Skin epidermis (tissue), 12 donors: ENCODE measurements around the gene CHRNA7.
"Not testable (repeated sequence)": the region's sequence is repeated elsewhere in the genome, so short reads cannot be mapped to it uniquely, and the experiment has no call there.

Experiments used
- H3K27ac ChIP-seq, 21 experiments: fragments of 200-600 bp; sonication (generic) in 11 of 21; one replicate each; pipeline ENCODE4 v1.5.0; 2020; ENCODE audit warnings: mild to moderate bottlenecking in 3 of 21, inconsistent platforms in 2 of 21, moderate library complexity in 2 of 21
- H3K4me3 ChIP-seq, 7 experiments: fragments of 200-600 bp; sonication (generic) in 2 of 7; one replicate each; pipeline ENCODE4 v1.5.0; 2020; ENCODE audit warnings: inconsistent platforms in 2 of 7, mild to moderate bottlenecking in 2 of 7, moderate library complexity in 1 of 7

The CHRNA7 gene

DNA sequence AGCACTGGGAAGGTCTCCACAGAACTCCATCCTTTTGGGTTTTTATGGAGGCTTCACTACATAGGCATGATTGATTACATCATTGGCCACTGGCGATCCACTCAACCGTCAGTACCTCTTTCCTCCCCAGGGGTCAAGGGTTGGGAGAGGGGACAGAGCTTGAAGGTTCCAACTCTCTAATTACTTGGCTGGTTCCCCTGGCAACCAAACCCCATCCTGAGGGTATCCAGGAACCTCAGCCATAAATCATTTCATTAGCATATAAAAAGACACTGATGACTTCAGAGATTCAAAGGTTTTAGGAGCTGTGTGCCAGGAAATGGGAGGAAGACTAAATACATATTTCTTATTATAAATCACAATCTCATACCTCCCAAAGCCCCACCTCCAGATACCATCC lies 131.8 kb downstream of the CHRNA7 start:
- H3K4me3 ChIP-seq: not testable (repeated sequence)

DNA sequence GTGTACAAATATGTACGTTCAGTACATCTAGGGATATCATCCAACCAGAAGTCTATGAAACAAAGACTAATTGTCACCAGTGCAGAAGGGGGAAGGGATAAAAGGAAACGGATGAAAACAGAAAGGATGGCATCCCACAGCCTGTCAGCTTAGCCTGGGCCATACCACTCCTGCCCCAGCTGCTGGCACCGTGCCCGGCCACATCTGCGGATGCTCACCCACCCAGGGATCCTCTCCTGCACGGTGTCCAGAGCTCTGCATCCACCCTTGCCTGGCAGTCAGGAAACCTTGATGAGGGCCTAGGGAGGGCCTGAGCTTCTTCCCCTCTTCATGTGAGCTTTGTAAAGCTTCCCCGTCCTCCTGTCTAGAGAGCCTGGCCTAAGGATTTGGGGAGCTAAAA lies 133.8 kb downstream of the CHRNA7 start:
- not testable (repeated sequence) for H3K4me3 ChIP-seq, H3K27ac ChIP-seq

More for the DNA sequence above, 131.8 kb downstream of the CHRNA7 start:
- H3K27ac ChIP-seq: not testable (repeated sequence)

DNA sequence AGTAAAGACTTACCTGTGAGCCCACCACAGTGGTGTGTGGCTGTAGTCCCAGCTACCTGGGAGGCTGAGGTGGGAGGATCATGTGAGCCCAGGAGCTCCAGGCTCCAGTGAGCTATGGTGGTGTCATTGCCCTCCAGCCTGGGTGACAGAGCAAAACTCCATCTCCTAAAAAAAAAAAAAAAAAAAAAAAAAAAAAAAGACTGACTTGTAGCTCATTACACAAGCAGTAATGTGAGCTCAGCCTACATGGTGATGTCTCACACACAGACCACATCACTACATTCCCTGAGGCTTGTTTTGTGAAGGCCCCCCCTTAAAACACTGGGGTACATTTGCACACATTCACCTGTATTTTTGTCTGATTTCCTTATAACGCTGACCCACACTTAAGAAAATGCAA lies 134.4 kb downstream of the CHRNA7 start:
- not testable (repeated sequence) for H3K27ac ChIP-seq, H3K4me3 ChIP-seq

DNA sequence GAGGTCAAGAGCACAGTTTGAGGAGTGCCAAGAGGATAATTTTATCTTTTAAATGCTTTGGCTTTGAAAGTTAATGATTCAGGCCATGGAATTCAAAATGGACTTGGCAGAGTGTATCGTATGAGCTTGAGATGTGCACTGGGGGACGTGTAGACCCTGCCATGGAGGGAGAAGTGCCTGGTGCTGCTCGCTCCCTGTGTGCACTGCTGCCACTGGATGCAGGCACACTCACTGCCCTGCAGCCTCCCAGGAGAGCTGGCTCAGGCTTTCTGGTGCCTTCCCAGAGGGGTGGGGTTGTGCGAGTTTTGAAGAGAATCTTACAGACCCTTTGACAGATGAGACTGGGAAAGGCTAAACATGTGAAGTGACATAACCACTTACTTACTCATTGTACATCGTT lies 135.5 kb downstream of the CHRNA7 start:
- not testable (repeated sequence) for H3K27ac ChIP-seq, H3K4me3 ChIP-seq

DNA sequence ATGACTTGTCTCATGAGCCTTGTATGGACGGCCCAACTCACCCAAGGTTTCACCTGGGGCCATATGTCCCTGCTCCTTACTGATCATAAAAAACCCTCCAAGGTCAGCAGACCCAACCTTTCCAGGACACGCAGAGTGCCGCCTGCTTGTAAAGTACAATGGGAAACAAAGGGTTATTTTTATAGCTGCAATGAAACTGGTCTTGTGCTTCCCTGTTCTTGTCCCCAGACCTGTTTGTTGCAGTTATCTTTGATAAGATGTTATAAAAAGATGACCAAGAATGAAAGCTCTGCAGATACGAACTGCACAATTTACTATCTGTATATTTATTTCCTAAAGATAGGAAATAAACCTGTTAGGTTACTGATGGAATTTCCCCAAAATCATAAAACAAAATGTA lies 136.0 kb downstream of the CHRNA7 start:
- H3K4me3 ChIP-seq, H3K27ac ChIP-seq: not testable (repeated sequence)

DNA sequence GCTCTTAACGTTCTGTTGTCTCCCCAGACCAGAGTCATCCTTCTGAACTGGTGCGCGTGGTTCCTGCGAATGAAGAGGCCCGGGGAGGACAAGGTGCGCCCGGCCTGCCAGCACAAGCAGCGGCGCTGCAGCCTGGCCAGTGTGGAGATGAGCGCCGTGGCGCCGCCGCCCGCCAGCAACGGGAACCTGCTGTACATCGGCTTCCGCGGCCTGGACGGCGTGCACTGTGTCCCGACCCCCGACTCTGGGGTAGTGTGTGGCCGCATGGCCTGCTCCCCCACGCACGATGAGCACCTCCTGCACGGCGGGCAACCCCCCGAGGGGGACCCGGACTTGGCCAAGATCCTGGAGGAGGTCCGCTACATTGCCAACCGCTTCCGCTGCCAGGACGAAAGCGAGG lies 137.6 kb downstream of the CHRNA7 start:
- H3K4me3 ChIP-seq, H3K27ac ChIP-seq: not testable (repeated sequence)

DNA sequence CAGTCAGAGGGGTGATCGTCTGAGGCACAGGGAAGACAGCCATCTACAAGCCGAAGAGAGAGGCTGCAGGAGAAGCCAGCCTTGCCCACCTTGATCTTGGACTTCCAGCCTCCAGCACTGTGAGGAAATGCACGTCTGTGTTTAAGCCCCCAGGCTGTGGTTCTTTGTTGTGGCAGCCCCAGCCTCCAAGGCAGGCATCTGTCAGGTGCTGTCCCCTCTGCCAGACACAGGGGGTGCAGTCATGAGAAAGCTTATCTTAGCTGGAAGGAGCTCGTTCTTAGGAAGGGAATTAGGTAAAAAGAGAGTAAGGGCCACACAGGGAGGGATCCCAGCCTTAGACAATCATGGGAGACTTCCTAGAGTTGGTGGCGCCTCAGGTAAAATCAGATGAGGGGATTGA lies 150.3 kb downstream of the CHRNA7 start:
- not testable (repeated sequence) for H3K27ac ChIP-seq, H3K4me3 ChIP-seq

DNA sequence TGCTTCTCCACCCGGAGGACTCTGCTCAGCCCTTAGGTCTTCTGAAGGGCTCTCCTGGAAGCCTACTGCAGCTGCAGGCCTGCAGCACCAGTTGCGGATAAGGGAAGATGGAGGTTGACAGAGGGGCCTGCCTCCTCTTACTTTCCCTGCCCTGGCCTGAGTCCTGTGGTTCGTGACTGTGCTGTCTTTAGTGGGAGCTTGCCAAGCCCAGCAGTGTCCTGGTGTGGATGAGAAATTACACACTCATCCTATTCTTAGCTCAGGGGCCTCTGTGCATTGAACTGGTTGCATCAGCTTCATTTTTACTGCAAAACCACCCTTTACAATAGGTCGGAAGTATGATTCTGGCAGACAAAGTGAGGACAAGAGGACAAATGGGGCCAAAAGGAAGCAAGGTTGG lies 163.5 kb downstream of the CHRNA7 start:
- not testable (repeated sequence) for H3K4me3 ChIP-seq, H3K27ac ChIP-seq

DNA sequence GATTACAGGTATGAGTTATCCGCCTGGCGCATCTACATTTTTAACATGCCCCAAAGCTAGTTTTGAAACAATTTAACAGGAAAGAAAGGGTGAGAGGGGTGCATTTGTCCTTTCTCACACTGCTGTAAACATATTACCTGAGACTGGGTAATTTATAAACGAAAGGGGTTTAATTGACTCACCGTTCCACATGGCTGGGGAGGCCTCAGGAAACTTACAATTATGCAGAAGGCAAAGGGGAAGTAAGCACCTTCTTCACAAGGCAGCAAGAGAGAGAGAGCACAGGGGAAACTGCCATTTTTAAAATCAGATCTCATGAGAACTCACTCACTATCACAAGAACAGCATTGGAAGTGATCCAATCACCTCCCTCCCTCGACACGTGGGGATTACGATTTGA lies 165.9 kb downstream of the CHRNA7 start:
- H3K4me3 ChIP-seq, H3K27ac ChIP-seq: not testable (repeated sequence)

DNA sequence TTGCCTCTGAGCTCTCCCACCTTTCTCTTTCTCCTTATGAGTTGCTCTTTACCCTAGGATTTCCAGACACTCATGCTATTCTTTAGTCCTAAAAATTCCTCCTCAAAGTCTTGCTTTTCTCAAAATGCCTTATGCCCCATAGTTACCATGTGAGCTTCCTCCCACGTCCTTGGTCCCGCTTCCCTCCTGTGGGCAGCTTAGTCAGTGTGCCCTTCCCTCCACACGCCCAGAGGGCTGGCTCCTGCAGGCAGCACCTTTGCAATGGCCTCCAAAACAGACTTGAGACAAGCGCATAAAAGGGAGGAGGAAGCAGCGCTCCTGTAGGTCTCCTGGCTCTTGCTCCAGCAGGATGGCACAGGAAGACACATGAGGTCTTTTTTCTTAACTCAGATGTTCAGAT lies 168.6 kb downstream of the CHRNA7 start:
- H3K4me3 ChIP-seq, H3K27ac ChIP-seq: not testable (repeated sequence)

DNA sequence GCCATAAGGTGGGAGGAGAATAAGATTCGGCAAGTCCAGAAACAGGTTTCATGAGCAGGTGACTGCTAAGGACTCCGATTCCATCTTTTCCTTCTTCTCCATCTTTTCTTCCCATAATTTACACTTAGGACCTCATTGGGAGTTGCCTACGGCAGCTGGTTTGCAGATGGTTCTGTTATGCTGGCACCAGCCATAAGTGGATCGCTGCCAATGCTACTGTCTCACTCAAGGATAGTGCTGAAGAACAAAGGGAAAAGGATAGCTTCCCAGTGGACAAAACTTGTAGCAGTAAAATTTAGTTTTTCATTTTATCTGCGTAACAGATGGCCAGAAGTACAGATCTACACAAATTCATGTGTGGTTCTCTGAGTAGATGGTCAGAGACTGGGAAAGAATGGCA lies 178.8 kb downstream of the CHRNA7 start:
- not testable (repeated sequence) for H3K27ac ChIP-seq, H3K4me3 ChIP-seq

DNA sequence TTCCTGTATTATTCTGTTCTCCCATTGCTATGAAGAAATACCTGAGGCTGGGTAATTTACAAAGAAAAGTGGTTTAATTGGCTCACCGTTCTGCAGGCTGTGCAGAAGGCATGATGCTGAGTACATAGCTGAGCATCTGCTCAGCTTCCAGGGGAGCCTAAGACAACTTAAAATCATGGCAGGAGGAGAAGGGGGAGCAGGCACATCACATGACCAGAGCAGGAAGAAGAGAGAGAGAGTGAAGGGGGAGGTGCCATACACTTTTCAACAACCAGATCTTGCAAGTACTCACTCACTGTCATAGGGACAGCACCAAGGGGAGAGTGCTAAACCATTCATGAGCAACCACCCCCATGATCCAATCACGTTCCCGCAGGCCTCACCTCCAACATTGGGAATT lies 188.4 kb downstream of the CHRNA7 start:
- H3K4me3 ChIP-seq: no peak overlapping the region
- no peak overlapping the region for H3K27ac ChIP-seq
